Neutrophil (primary cell): ENCODE measurements around the gene ABHD16A.

Experiments
- H3K27ac ChIP-seq: fragments of 200-600 bp; sonication (generic); 2 replicates; pipeline ENCODE4 v1.5.1; 2016; ENCODE audit warnings: mild to moderate bottlenecking, moderate library complexity
- H3K27me3 ChIP-seq: fragments of 200-600 bp; sonication (generic); 2 replicates; pipeline ENCODE4 v1.6.0; 2016; ENCODE audit warnings: mild to moderate bottlenecking
- H3K36me3 ChIP-seq: fragments of 200-600 bp; sonication (generic); 2 replicates; pipeline ENCODE4 v1.5.1; 2017
- H3K4me1 ChIP-seq, 2 experiments: fragments of 200-600 bp in 1 of 2; sonication (generic) in 1 of 2; 1 replicate in 1 of 2; 2 replicates in 1 of 2; pipeline versions ENCODE4 v1.5.1 to v1.6.1; 2013 to 2016; ENCODE audit warnings: low read depth in 1 of 2, low read length in 1 of 2, mild to moderate bottlenecking in 1 of 2, moderate library complexity in 1 of 2; ENCODE audit not compliant: control insufficient read depth in 1 of 2, insufficient read depth in 1 of 2
- H3K4me3 ChIP-seq, 2 experiments: fragments of 200-600 bp in 1 of 2; sonication (generic) in 1 of 2; 1 replicate in 1 of 2; 2 replicates in 1 of 2; pipeline ENCODE4 v1.5.1; 2013 to 2016; ENCODE audit warnings: low read depth in 1 of 2, low read length in 1 of 2, mild to moderate bottlenecking in 1 of 2, moderate library complexity in 1 of 2
- H3K9me3 ChIP-seq: fragments of 200-600 bp; sonication (generic); 2 replicates; pipeline ENCODE4 v1.5.1; 2016
- TF ChIP-seq, protein P1 (sequence below): fragments of 200-600 bp; sonication (generic); IDR thresholded peaks from 2 replicates; pipeline ENCODE4 v1.5.1; 2016; ENCODE audit warnings: antibody characterized with exemption

Gene ABHD16A

DNA sequence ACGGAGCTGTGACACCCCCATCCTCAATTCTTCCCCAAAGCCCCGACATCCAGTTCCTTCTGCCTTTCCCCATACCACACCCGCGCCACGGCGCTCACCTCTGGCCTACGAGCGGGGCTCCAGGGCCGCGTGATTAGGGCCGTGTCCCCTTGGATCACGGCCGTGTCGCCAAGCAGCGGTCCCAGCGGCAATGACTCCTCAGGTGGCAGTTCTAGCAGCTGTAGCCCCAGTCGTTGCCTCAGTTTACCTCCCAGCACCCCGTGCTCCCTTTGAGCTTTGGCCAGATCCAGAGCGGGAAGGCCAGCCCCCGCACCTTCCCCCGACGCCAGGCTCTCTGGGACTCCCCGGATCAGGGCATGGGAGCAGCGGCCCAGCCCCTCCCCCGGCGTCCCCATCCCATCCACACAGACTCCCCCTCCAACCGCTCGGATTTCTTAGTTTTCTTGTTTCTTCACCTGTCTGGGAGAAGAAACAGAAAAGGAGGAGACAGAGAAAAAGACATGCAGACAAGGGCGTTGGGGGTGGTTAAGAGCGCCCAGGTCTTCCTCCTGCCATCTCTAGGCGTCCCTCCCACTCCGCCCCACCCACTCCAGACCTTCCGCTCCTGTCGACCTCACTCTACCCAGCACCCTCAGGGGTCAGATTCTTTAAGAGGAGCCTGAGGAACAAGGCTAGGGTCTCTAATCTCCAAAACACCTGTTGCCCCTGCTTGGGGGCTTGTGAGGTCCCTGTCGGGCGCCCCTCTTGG lies 25.8 kb upstream of the ABHD16A start, which contains the start of gene DDAH2:
DDAH2 (minus strand) TSS at position 533 of the 748 bp plus-strand sequence; CDS start at position 395, 138 bp downstream.
- no peaks in the 10 kb centered on the region for H3K9me3 ChIP-seq
- peak within 1 kb of the TSS; percentile 89 to 91 for H3K4me3 ChIP-seq
- H3K4me1 ChIP-seq, result peaks cover 78 to 82% of the 10 kb centered on the region in 2 experiments
- peak within 1 kb of the TSS; percentile 96 for H3K27ac ChIP-seq
- peaks cover under 1% of the 10 kb centered on the region for H3K27me3 ChIP-seq
- peaks cover 60% of the 10 kb centered on the region for H3K36me3 ChIP-seq
- TF ChIP-seq, protein P1, sequence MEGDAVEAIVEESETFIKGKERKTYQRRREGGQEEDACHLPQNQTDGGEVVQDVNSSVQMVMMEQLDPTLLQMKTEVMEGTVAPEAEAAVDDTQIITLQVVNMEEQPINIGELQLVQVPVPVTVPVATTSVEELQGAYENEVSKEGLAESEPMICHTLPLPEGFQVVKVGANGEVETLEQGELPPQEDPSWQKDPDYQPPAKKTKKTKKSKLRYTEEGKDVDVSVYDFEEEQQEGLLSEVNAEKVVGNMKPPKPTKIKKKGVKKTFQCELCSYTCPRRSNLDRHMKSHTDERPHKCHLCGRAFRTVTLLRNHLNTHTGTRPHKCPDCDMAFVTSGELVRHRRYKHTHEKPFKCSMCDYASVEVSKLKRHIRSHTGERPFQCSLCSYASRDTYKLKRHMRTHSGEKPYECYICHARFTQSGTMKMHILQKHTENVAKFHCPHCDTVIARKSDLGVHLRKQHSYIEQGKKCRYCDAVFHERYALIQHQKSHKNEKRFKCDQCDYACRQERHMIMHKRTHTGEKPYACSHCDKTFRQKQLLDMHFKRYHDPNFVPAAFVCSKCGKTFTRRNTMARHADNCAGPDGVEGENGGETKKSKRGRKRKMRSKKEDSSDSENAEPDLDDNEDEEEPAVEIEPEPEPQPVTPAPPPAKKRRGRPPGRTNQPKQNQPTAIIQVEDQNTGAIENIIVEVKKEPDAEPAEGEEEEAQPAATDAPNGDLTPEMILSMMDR, result peak; percentile 91

DNA sequence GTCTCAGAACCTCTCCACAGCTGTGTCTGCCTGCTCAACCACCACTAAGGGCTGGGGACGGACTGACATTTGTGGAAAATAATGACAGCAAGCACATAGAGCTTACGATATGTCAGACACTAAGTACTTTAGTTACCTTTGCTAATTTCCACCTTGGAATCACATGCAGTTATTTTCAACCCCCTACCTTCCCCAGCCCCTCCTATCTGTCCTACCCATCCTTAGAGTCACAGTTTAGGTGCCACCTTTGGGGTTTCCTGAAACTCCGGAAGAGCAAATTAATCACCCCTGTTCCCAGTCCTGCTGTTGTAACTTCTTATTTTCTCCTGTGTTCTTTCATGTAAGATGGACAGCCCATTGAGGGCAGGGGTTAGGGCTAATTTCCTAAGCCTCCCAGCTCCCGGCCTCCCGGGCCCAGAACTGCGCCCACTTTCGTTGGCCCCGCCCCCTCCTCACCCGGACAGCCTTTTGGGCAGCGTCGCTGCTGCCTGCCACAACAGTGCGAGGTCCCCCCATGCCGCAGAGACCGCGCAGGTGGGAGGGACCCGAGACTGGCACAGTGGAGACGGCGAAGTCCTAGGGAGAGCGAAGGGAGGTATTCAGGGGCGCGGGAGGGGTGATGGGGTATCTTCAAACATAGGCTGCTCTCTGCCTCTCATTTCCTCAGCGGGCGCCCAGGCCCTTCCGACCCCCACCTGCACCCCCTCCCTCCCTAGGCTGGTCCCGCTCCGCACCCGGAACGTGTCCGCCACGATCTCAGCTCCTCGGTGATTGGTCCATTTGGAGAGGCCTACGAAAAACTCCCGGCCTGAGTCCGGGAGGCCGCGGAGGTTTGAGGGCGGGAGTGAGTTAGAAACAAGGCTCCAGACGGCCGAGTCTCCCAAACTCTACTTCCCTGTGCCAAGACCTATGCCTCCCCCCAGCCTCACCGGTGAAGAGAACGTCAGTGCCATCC lies 24.9 kb upstream of the ABHD16A start:
- Histone ChIP-seq H3K27ac (peak overlapping the region; percentile 96), H3K4me1 (peaks cover 69 to 73% of the 10 kb centered on the region in 2 experiments), H3K27me3 (peaks cover 10% of the 10 kb centered on the region), H3K9me3 (no peaks in the 10 kb centered on the region), H3K36me3 (peaks cover 51% of the 10 kb centered on the region), H3K4me3 (peak overlapping the region; percentile 89 to 91)
- TF ChIP-seq, protein P1, result no peak

DNA sequence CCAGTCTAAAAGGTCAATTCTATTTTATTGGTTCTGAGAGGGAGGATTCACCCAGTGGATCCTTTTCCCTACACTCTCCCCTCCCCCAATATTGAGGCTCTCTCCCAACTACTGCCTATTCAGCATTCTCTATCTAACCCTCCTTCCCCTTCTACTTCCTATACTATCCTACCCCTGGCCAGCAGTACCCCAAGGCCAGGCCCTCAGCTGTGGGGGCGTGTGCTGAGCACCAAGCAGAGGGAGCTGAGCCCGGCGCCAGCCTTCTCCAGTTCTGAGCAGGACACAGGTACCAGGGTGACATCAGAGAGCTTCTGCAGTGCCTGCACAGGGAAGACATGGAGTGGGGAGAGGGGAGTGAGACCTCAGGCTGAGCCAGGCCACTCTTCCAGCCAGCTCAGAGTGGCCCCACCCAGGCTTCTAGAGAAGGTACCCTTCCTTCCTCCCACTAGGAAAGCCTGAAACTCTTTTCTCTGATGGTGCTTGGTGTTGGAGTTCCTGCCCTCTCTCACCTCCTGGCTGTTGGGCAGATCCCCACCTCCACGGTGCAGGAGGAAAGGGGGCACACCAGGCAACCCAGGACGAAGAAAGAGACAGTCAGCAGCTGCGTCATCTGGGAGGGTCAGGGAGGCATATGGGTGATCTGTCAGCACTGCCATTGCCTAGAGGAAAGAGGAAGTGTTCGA lies 24.1 kb upstream of the ABHD16A start:
- H3K27ac ChIP-seq, result peak overlapping the region; percentile 96
- peaks cover 43% of the 10 kb centered on the region for H3K36me3 ChIP-seq
- TF ChIP-seq, protein P1, result peak; percentile 44
- peaks cover 12% of the 10 kb centered on the region for H3K27me3 ChIP-seq
- H3K4me3 ChIP-seq, result peak overlapping the region; percentile 41 to 89
- H3K9me3 ChIP-seq, result no peaks in the 10 kb centered on the region
- peaks cover 62 to 64% of the 10 kb centered on the region in 2 experiments for H3K4me1 ChIP-seq

DNA sequence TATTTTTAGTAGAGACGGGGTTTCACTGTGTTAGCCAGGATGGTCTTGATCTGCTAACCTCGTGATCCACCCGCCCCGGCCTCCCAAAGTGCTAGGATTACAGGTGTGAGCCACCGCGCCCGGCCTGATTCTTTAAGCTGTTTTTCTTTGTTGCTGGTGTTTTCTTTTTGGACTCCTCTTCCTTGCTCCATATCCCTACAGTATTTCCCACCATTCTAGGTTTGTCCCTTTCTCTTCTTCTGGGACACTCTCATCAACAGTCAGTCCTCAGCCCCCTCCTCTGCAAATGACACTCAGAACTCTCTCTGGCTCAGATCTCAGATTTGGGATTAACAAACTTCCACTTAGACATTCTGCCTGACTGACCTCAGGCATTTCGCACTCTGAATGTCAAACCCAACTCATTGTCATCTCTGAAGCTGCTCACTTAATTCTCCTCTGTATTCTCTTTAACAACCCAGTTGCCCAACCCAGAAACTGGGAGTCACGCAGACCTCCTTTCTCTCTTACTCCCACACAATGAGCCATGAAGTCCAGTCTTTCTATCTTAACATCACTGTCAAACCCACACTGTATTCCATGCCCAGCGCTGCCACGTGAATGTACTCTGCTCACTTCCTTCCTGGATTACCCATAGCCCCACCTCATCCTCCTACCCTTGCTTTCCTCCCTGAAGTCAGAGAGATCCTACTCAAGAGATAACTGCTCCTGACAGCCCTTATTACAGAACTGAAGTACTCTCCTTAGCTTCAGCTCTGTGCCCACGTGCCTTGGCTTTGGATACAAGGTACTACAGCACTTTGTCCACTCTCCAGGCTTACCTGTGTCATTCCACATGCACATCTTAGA lies 22.6 kb upstream of the ABHD16A start:
- TF ChIP-seq, protein P1, result no peak
- no peaks in the 10 kb centered on the region for H3K9me3 ChIP-seq
- H3K4me1 ChIP-seq, result peaks cover 51% of the 10 kb centered on the region in 2 experiments
- H3K27ac ChIP-seq, result peak overlapping the region; percentile 96
- H3K36me3 ChIP-seq, result peaks cover 29% of the 10 kb centered on the region
- peaks cover 12% of the 10 kb centered on the region for H3K27me3 ChIP-seq
- H3K4me3 ChIP-seq, result no peak overlapping the region
